Activated CD8-positive, alpha-beta memory T cell treated with anti-CD3 and anti-CD28 coated beads, Interleukin-2, amount 50 U/mL, for 1 hour (primary cell): Measurements from ENCODE around the gene PNMA8C.
"Not testable (repeated sequence)": the region's sequence is repeated elsewhere in the genome, so short reads cannot be mapped to it uniquely, and the experiment has no call there.

Experiments used
- DNase-seq: peaks from one replicate; pipeline ENCODE4 v3.0.0-alpha.2; 2020; ENCODE audit errors: extremely low read depth

Gene PNMA8C

GRCh38 chr19:46447006-46447405, 18.3 kb upstream of the PNMA8C start:
- DNase-seq: no peak

- no peak for DNase-seq
Observed at GRCh38 chr19:46446021-46446420, 17.3 kb upstream of the PNMA8C start.

- no peak for DNase-seq
Observed at GRCh38 chr19:46442808-46443450, 14.2 kb upstream of the PNMA8C start.

GRCh38 chr19:46441866-46442265, 13.1 kb upstream of the PNMA8C start:
- no peak for DNase-seq

GRCh38 chr19:46435689-46436088, 7.0 kb upstream of the PNMA8C start:
- DNase-seq: not testable (repeated sequence)

GRCh38 chr19:46435009-46435408, 6.3 kb upstream of the PNMA8C start:
- no peak for DNase-seq

- not testable (repeated sequence) for DNase-seq
Observed at GRCh38 chr19:46433470-46433869, 4.7 kb upstream of the PNMA8C start.

- no peak for DNase-seq
Observed at GRCh38 chr19:46431824-46432223, 3.1 kb upstream of the PNMA8C start.

- DNase-seq: no peak
Observed at GRCh38 chr19:46429999-46430398, 1.3 kb upstream of the PNMA8C start.

- DNase-seq: no peak
Observed at GRCh38 chr19:46427518-46428045, 1.2 kb downstream of the PNMA8C start.

GRCh38 chr19:46426506-46427162, 2.1 kb downstream of the PNMA8C start:
- DNase-seq: no peak

GRCh38 chr19:46426035-46426505, 2.7 kb downstream of the PNMA8C start:
- no peak for DNase-seq

GRCh38 chr19:46423188-46423587, 5.5 kb downstream of the PNMA8C start:
- DNase-seq: no peak

- DNase-seq: no peak
Observed at GRCh38 chr19:46422344-46422743, 6.4 kb downstream of the PNMA8C start.

GRCh38 chr19:46420056-46420455, 8.7 kb downstream of the PNMA8C start:
- no peak for DNase-seq

GRCh38 chr19:46415804-46416709, 12.7 kb downstream of the PNMA8C start:
- not testable (repeated sequence) for DNase-seq

GRCh38 chr19:46414899-46415298, 13.8 kb downstream of the PNMA8C start:
- not testable (repeated sequence) for DNase-seq

- no peak for DNase-seq
Observed at GRCh38 chr19:46413262-46414031, 15.3 kb downstream of the PNMA8C start, which contains the start of gene CCDC8. Gene CCDC8, minus strand, starts transcription at chr19:46413564. Its CDS starts 754 bp downstream, at chr19:46412810.

- no peak for DNase-seq
Observed at GRCh38 chr19:46412650-46413261, 16.0 kb downstream of the PNMA8C start.

- no peak for DNase-seq
Observed at GRCh38 chr19:46411925-46412649, 16.6 kb downstream of the PNMA8C start.
